VCaP (cell line): ENCODE data around the gene INHBE.

Experiments used
- H3K27ac ChIP-seq: fragments of 450-650 bp; 2 replicates; pipeline ENCODE4 v1.5.1; 2017
- CTCF ChIP-seq: fragments of 450-650 bp; conservative IDR thresholded peaks from 2 replicates; pipeline ENCODE4 v1.5.1; 2017; ENCODE audit warnings: mild to moderate bottlenecking, moderate library complexity

Gene INHBE

GRCh38 chr12:57469296-57470164 is 14.4 kb downstream of the INHBE start:
- H3K27ac ChIP-seq = no peak overlapping the region
- TF ChIP-seq CTCF = no peak

DNA sequence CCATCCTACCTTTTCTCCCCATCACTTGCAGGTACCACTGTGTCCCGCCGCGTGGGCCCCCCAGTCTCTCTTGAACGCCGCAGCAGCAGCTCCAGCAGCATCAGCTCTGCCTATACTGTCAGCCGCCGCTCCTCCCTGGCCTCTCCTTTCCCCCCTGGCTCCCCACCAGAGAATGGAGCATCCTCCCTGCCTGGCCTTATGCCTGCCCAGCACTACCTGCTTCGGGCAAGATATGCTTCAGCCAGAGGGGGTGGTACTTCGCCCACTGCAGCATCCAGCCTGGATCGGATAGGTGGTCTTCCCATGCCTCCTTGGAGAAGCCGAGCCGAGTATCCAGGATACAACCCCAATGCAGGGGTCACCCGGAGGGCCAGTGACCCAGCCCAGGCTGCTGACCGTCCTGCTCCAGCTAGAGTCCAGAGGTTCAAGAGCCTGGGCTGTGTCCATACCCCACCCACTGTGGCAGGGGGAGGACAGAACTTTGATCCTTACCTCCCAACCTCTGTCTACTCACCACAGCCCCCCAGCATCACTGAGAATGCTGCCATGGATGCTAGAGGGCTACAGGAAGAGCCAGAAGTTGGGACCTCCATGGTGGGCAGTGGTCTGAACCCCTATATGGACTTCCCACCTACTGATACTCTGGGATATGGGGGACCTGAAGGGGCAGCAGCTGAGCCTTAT is 15.3 kb downstream of the INHBE start:
- no peak overlapping the region for H3K27ac ChIP-seq
- no peak for TF ChIP-seq CTCF

- no peak overlapping the region for H3K27ac ChIP-seq
- TF ChIP-seq CTCF = no peak
Observed at GRCh38 chr12:57470970-57471656, 16.0 kb downstream of the INHBE start.

DNA sequence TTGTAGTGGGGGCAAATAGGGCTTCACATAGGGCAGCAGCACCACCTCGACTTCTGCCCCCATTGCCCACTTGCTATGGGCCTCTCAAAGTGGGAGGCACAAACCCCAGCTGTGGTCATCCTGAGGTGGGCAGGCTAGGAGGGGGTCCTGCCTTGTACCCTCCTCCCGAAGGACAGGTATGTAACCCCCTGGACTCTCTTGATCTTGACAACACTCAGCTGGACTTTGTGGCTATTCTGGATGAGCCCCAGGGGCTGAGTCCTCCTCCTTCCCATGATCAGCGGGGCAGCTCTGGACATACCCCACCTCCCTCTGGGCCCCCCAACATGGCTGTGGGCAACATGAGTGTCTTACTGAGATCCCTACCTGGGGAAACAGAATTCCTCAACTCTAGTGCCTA is 16.6 kb downstream of the INHBE start:
- no peak for TF ChIP-seq CTCF
- no peak overlapping the region for H3K27ac ChIP-seq

- no peak for TF ChIP-seq CTCF
- H3K27ac ChIP-seq = no peak overlapping the region
Observed at GRCh38 chr12:57472391-57472790, 17.3 kb downstream of the INHBE start.

- no peak for TF ChIP-seq CTCF
- no peak overlapping the region for H3K27ac ChIP-seq
Observed at GRCh38 chr12:57473392-57473791, 18.3 kb downstream of the INHBE start.

DNA sequence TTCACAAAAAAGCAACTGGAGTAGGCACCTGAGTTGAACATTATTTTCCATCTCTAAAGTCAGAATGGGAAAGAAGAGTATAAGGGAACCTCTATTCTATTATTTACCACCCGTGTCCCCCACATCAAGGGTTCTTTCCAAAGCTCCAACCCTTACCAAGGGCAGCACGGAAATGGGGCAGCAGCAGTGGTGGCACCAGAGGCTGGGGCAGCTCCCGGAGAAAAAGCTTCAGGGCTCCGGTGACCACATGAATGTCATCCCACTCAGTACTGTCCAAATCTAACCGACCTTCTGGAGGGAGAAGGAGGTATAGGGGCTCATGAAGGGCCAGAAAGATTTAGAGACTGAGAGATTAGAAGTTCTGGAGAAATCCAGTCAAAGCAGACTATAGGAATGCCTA is 18.8 kb downstream of the INHBE start:
- H3K27ac ChIP-seq = no peak overlapping the region
- TF ChIP-seq CTCF = no peak
